Loucy (cell line): Measurements from ENCODE around the gene DIRAS1.
"Not testable (repeated sequence)": the region's sequence is repeated elsewhere in the genome, so short reads cannot be mapped to it uniquely, and the experiment has no call there.

ENCODE experiments used
- H2AFZ ChIP-seq: fragments of 200-600 bp; sonication (generic); 2 replicates; pipeline ENCODE4 v1.6.0; 2016; ENCODE audit warnings: antibody characterized with exemption, mild to moderate bottlenecking, low read length, moderate library complexity
- H3F3A ChIP-seq: fragments of 200-600 bp; 2 replicates; pipeline ENCODE4 v1.6.0; 2016; ENCODE audit warnings: antibody characterized with exemption, low read depth, mild to moderate bottlenecking
- H3K27me3 ChIP-seq: fragments of 200-600 bp; sonication (generic); 2 replicates; pipeline ENCODE4 v1.6.1; 2014; ENCODE audit warnings: low read length, mild to moderate bottlenecking; ENCODE audit not compliant: insufficient read depth, poor library complexity, severe bottlenecking
- H3K36me3 ChIP-seq: fragments of 200-600 bp; sonication (generic); 2 replicates; pipeline ENCODE4 v1.6.1; 2016; ENCODE audit warnings: low read length; ENCODE audit not compliant: insufficient read depth
- H3K4me1 ChIP-seq: fragments of 200-600 bp; sonication (generic); 2 replicates; pipeline ENCODE4 v1.5.1; 2014; ENCODE audit warnings: low read length, mild to moderate bottlenecking; ENCODE audit not compliant: insufficient read depth, poor library complexity, severe bottlenecking
- H3K4me2 ChIP-seq: fragments of 200-600 bp; sonication (generic); 2 replicates; pipeline ENCODE4 v1.6.0; 2014; ENCODE audit warnings: antibody characterized with exemption, low read length, low read depth, mild to moderate bottlenecking; ENCODE audit not compliant: poor library complexity, severe bottlenecking
- H3K4me3 ChIP-seq: fragments of 200-600 bp; sonication (generic); 2 replicates; pipeline ENCODE4 v1.5.1; 2014; ENCODE audit warnings: low read length, mild to moderate bottlenecking, mixed read lengths; ENCODE audit not compliant: poor library complexity, severe bottlenecking
- H3K79me2 ChIP-seq: fragments of 200-600 bp; sonication (generic); 2 replicates; pipeline ENCODE4 v1.6.1; 2014; ENCODE audit warnings: low read length; ENCODE audit not compliant: insufficient read depth
- H3K9ac ChIP-seq: fragments of 200-600 bp; sonication (generic); 2 replicates; pipeline ENCODE4 v1.6.0; 2014; ENCODE audit warnings: mild to moderate bottlenecking, low read depth, low read length, moderate library complexity; ENCODE audit not compliant: poor library complexity, severe bottlenecking
- H3K9me2 ChIP-seq: fragments of 200-600 bp; sonication (generic); replicated peaks from 2 replicates; pipeline ENCODE4 v1.6.1; 2016; ENCODE audit warnings: low read depth, low read length, mixed read lengths
- H3K9me3 ChIP-seq: fragments of 200-600 bp; sonication (generic); 2 replicates; pipeline ENCODE4 v1.6.1; 2014; ENCODE audit warnings: mild to moderate bottlenecking, antibody characterized with exemption, low read length, low read depth; ENCODE audit not compliant: insufficient read depth
- H4K20me1 ChIP-seq: fragments of 200-600 bp; sonication (generic); 2 replicates; pipeline ENCODE4 v1.6.0; 2014; ENCODE audit warnings: antibody characterized with exemption, low read length, mild to moderate bottlenecking; ENCODE audit not compliant: insufficient read depth, poor library complexity, severe bottlenecking
- EZH2phosphoT487 ChIP-seq: fragments of 200-600 bp; IDR thresholded peaks from 2 replicates; pipeline ENCODE4 v1.6.1; 2018; ENCODE audit warnings: antibody characterized with exemption, mild to moderate bottlenecking, moderate library complexity, borderline replicate concordance
- TF ChIP-seq, protein P1 (sequence below): fragments of 200-600 bp; sonication (generic); conservative IDR thresholded peaks from 2 replicates; pipeline ENCODE4 v1.5.1; 2014; ENCODE audit warnings: mild to moderate bottlenecking, antibody characterized with exemption, low read length

The DIRAS1 gene

DNA sequence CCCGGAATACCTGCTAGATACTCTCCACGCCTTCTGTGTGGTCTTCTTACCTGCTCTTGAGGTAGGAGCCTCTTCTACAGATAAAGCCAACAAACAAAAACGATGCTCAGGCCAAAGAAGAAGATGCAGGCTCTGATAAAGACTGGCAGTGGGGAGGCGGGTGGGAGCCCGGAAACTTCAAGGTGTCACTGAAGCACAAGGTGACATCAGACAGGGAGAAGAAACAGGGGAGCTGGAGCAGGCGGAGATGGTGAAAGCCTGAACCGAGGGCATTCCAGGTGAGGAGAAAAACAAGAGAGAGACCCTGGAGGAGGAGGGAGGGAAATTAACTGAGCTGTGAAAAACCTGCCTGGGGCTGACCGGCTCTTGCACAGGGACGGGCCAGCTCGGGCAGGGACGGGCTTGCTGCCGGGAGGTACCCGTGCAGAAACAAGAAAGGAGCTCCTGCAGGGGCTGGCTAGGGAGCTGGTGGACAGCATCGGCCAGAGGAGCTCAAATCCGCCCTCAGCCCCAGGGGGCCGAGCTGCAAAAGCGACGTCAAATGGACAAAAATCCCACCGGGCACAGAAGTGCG is 37.7 kb downstream of the DIRAS1 start:
- Histone ChIP-seq H3K79me2 (no peaks in the 10 kb centered on the region), H3K27me3 (no peaks in the 10 kb centered on the region), H3K9ac (no peak overlapping the region), H2AFZ (no peak overlapping the region), H4K20me1 (no peaks in the 10 kb centered on the region), H3K9me3 (no peaks in the 10 kb centered on the region), H3K9me2 (no peaks in the 10 kb centered on the region), H3K4me3 (no peak overlapping the region), H3K4me1 (no peaks in the 10 kb centered on the region), H3F3A (no peaks in the 10 kb centered on the region), H3K36me3 (no peaks in the 10 kb centered on the region), H3K4me2 (no peak overlapping the region)
- TF ChIP-seq, protein P1, sequence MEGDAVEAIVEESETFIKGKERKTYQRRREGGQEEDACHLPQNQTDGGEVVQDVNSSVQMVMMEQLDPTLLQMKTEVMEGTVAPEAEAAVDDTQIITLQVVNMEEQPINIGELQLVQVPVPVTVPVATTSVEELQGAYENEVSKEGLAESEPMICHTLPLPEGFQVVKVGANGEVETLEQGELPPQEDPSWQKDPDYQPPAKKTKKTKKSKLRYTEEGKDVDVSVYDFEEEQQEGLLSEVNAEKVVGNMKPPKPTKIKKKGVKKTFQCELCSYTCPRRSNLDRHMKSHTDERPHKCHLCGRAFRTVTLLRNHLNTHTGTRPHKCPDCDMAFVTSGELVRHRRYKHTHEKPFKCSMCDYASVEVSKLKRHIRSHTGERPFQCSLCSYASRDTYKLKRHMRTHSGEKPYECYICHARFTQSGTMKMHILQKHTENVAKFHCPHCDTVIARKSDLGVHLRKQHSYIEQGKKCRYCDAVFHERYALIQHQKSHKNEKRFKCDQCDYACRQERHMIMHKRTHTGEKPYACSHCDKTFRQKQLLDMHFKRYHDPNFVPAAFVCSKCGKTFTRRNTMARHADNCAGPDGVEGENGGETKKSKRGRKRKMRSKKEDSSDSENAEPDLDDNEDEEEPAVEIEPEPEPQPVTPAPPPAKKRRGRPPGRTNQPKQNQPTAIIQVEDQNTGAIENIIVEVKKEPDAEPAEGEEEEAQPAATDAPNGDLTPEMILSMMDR = no peak
- no peak for TF ChIP-seq EZH2phosphoT487

DNA sequence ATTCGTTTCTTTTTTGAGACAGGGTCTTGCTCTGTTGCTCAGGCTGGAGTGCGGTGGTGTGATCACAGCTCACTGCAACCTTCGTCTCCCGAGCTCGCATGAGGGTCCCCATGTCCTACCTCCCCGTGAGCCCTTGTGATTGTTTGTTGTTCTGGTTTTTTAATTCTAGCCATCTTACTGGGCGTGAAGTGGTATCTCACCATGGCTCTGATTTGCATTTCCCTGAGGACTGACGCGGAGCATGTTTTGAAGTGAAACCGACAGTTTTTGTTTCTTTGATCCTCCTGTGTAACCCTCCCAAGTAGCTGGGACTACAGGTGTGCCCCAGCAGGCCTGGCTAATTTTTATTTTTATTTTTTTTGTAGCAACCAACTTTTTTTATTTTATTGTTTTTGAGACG is 40.4 kb downstream of the DIRAS1 start:
- no peaks in the 10 kb centered on the region for H3K27me3 ChIP-seq
- H4K20me1 ChIP-seq = no peaks in the 10 kb centered on the region
- H3K4me2 ChIP-seq = no peak overlapping the region

DNA sequence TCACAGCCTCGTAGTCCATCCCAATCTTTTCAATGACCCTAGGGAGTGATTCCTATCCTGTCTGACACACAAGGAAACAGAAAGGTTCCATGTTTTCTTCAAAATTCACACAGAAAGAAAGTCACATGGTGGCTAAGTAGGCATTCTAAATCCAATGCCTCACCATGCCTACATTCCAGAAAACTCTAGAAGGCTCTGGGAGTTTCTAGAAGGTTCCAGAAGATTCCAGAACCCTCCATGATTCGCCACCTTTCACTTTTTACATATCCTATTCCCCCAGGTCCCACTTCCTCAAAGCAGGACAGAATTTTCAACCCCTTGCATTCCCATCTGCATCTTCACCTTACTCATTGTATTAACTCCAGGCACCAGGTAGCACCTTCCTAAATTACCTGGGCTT is 41.7 kb downstream of the DIRAS1 start:
- TF ChIP-seq, protein P1 = no peak
- no peak for TF ChIP-seq EZH2phosphoT487
- Histone ChIP-seq H3K9me2 (no peaks in the 10 kb centered on the region), H3K27me3 (no peaks in the 10 kb centered on the region), H3K36me3 (no peaks in the 10 kb centered on the region), H3K79me2 (no peaks in the 10 kb centered on the region), H2AFZ (no peak overlapping the region), H4K20me1 (no peaks in the 10 kb centered on the region), H3K4me2 (no peak overlapping the region), H3K4me1 (no peaks in the 10 kb centered on the region), H3K4me3 (no peak overlapping the region), H3K9me3 (no peaks in the 10 kb centered on the region), H3F3A (no peaks in the 10 kb centered on the region), H3K9ac (no peak overlapping the region)

More for the DNA sequence above, 40.4 kb downstream of the DIRAS1 start:
- Histone ChIP-seq H3K9me3 (no peaks in the 10 kb centered on the region), H3K9me2 (no peaks in the 10 kb centered on the region), H3F3A (no peaks in the 10 kb centered on the region), H3K36me3 (no peaks in the 10 kb centered on the region), H3K9ac (no peak overlapping the region), H3K4me3 (no peak overlapping the region), H2AFZ (no peak overlapping the region), H3K79me2 (no peaks in the 10 kb centered on the region), H3K4me1 (no peaks in the 10 kb centered on the region)
- TF ChIP-seq, protein P1 = no peak
- no peak for TF ChIP-seq EZH2phosphoT487

DNA sequence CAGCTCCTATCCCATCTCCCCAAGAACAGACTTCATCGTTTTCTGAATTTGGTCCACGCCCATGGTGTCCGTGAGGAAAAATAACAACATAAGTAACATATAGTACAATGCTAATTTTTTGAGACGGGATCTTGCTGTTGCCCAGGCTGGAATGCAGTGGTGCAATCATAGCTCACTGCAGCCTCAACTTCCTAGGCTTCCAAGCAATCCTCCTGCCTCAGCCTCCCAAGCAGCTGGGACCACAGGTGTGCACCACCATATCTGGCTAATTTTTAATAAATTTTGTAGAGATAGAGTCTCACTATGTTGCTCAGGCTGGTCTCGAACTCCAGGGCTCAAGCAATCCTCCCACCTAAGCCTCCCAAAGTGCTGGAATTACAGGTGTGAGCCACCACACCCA is 42.2 kb downstream of the DIRAS1 start:
- not testable (repeated sequence) for H3K9me2 ChIP-seq, H3K4me3 ChIP-seq, H2AFZ ChIP-seq, H3K4me2 ChIP-seq, H3K9ac ChIP-seq, H4K20me1 ChIP-seq, H3K4me1 ChIP-seq, H3K27me3 ChIP-seq, H3K9me3 ChIP-seq, H3F3A ChIP-seq, H3K36me3 ChIP-seq, H3K79me2 ChIP-seq
